ENCODE data around the gene DAO.

DNA sequence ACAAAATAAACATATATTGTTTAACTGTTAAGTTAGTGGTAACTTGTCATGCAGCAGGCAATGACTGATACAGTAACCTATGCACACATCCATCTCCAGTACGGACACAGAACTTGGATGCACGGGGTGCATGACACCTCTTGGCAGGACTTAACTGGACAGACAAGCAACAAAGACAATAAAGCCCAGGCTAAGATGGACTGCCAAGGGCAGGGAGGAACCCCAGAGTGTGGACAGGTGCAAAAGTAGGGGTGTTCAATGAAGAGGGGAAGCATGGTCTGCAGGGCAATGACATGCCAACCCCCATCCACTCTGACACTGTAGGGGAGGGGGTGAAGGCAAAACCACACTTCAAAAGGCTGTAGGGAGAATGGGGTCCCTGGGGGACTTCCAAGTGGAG, 34.2 kb upstream of the DAO start:
- TF ChIP-seq, protein P1, sequence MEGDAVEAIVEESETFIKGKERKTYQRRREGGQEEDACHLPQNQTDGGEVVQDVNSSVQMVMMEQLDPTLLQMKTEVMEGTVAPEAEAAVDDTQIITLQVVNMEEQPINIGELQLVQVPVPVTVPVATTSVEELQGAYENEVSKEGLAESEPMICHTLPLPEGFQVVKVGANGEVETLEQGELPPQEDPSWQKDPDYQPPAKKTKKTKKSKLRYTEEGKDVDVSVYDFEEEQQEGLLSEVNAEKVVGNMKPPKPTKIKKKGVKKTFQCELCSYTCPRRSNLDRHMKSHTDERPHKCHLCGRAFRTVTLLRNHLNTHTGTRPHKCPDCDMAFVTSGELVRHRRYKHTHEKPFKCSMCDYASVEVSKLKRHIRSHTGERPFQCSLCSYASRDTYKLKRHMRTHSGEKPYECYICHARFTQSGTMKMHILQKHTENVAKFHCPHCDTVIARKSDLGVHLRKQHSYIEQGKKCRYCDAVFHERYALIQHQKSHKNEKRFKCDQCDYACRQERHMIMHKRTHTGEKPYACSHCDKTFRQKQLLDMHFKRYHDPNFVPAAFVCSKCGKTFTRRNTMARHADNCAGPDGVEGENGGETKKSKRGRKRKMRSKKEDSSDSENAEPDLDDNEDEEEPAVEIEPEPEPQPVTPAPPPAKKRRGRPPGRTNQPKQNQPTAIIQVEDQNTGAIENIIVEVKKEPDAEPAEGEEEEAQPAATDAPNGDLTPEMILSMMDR (IDR thresholded peaks at IDR 0.05; ENCODE audit: poor library complexity, severe bottlenecking): no peak
- TF ChIP-seq POLR2AphosphoS5 (IDR thresholded peaks at IDR 0.05): no peak
- no peak for TF ChIP-seq SMC3 (conservative IDR thresholded peaks at IDR 0.05; ENCODE audit: poor library complexity)
- TF ChIP-seq EP300 (conservative IDR thresholded peaks at IDR 0.05; ENCODE audit: poor library complexity, severe bottlenecking): no peak
- TF ChIP-seq MXI1 (conservative IDR thresholded peaks at IDR 0.05; ENCODE audit: poor library complexity, severe bottlenecking): no peak
- TF ChIP-seq, protein P2, sequence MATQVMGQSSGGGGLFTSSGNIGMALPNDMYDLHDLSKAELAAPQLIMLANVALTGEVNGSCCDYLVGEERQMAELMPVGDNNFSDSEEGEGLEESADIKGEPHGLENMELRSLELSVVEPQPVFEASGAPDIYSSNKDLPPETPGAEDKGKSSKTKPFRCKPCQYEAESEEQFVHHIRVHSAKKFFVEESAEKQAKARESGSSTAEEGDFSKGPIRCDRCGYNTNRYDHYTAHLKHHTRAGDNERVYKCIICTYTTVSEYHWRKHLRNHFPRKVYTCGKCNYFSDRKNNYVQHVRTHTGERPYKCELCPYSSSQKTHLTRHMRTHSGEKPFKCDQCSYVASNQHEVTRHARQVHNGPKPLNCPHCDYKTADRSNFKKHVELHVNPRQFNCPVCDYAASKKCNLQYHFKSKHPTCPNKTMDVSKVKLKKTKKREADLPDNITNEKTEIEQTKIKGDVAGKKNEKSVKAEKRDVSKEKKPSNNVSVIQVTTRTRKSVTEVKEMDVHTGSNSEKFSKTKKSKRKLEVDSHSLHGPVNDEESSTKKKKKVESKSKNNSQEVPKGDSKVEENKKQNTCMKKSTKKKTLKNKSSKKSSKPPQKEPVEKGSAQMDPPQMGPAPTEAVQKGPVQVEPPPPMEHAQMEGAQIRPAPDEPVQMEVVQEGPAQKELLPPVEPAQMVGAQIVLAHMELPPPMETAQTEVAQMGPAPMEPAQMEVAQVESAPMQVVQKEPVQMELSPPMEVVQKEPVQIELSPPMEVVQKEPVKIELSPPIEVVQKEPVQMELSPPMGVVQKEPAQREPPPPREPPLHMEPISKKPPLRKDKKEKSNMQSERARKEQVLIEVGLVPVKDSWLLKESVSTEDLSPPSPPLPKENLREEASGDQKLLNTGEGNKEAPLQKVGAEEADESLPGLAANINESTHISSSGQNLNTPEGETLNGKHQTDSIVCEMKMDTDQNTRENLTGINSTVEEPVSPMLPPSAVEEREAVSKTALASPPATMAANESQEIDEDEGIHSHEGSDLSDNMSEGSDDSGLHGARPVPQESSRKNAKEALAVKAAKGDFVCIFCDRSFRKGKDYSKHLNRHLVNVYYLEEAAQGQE (IDR thresholded peaks at IDR 0.05; ENCODE audit: borderline replicate concordance): no peak
- no peak for TF ChIP-seq TAF1 (IDR thresholded peaks at IDR 0.05; ENCODE audit: low read depth)
- no peak for TF ChIP-seq EZH2 (IDR thresholded peaks at IDR 0.05; ENCODE audit: borderline replicate concordance, insufficient read depth, low read length, poor library complexity, severe bottlenecking)

All from neural cell (in vitro differentiated cells).